H7 (cell line): Measurements from ENCODE around the gene OSBP2. TPM values are rescaled to one million over a fixed set of nuclear protein-coding genes. Genes with fewer than 3 reads are reported as not detected.
"Not testable (repeated sequence)": the region's sequence is repeated elsewhere in the genome, so short reads cannot be mapped to it uniquely, and the experiment has no call there.

Source experiments
- DNase-seq: peaks from one replicate; pipeline ENCODE4 v3.0.0; 2012
- H3K27me3 ChIP-seq: 2 replicates; pipeline ENCODE4 v1.6.0; 2011; ENCODE audit warnings: mild to moderate bottlenecking, low read length; ENCODE audit not compliant: control insufficient read depth, insufficient read depth
- H3K36me3 ChIP-seq: replicated peaks from 2 replicates; pipeline ENCODE4 v1.5.1; 2011; ENCODE audit warnings: low read length; ENCODE audit not compliant: control insufficient read depth, insufficient read depth
- H3K4me3 ChIP-seq: 2 replicates; pipeline ENCODE4 v1.5.1; 2011; ENCODE audit warnings: low read depth, mild to moderate bottlenecking, control low read depth, low read length, moderate library complexity; ENCODE audit not compliant: insufficient read depth
- total RNA-seq: library from RNA; depleted of rRNA; stranded (reverse); fragments of >200 nt; shearing (Covaris generic); gene quantifications from 2 replicates; pipeline ENCODE4 v1.2.3, GENCODE V29; 2014

The OSBP2 gene
- total RNA-seq, 1 experiment from 2014 or later: 4.7 TPM

DNA sequence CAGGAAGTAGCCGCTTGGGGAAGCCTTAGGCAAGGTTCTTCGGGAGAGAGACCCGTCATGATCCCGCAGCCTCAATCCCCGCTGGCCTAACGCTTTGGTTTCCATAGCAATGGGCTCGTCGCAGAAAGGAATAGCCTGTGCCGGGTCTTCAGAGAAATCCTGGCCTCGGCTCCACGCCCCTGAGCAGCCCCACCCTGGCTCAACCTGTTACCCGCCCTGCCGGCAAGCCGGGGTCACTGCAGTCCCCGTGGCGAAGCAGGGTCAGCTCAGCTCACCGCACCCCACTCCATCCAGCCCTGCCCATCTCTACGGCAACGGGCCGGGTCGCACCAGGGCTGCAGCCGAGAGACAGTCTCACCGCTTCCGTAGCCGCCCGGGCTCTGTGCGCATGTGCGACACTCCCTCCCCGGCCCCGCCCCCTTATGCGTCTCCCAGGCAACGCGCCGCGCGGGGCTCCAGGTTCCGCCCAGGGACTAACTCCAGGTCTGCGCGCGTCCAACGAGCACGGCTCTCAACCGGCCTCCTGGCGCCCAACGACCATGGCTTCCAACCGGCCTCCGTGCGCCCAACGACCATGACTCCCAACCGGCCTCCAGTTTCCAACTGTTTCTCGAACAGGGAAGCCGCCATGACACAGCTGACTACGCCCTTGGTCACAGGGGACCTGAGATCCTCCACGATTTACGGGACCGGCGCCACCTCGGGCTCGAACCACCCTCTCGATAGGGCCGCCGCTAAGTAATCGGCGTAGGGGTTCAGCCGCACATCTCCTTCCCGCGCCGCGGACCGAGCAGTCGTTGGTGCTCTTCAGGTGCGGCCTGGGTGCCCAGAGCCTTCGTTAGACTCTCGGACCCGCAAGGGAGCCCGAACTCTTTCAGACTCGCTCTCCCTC, 26.9 kb upstream of the OSBP2 start, which contains the start of gene DUSP18:
TSS of gene DUSP18 (minus strand) at position 382 of the 892 bp plus-strand sequence. CDS start 3,872 bp downstream, outside the sequence.
- H3K4me3 ChIP-seq: peak within 1 kb of the TSS; percentile 71
- H3K27me3 ChIP-seq: peaks cover 11% of the 10 kb centered on the region
- H3K36me3 ChIP-seq: no peaks in the 10 kb centered on the region
- peak; percentile 99 for DNase-seq

DNA sequence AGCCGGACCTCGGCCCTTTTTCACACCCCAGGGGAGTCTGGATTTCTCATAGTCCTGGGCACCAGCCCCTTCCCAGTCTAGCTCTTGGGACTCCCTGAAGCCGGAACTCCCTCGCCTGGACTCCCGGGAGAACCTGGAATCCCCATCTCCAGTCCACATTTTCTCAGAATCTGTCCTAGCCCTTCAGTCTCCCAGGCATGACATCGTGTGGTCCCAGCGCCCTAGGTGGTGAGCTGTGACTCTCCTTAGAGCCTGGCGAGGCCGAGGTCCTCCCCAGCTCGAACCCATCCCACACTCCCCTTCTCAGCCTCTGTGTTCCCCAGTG, 26.3 kb upstream of the OSBP2 start:
- no peak for DNase-seq
- H3K4me3 ChIP-seq: peak overlapping the region; percentile 71
- H3K36me3 ChIP-seq: no peaks in the 10 kb centered on the region
- H3K27me3 ChIP-seq: peaks cover 11% of the 10 kb centered on the region

- no peak overlapping the region for H3K4me3 ChIP-seq
- no peak for DNase-seq
- H3K27me3 ChIP-seq: peaks cover 13% of the 10 kb centered on the region
- no peaks in the 10 kb centered on the region for H3K36me3 ChIP-seq
These were observed 23.6 kb upstream of the OSBP2 start for GRCh38 chr22:30671071-30671470.

DNA sequence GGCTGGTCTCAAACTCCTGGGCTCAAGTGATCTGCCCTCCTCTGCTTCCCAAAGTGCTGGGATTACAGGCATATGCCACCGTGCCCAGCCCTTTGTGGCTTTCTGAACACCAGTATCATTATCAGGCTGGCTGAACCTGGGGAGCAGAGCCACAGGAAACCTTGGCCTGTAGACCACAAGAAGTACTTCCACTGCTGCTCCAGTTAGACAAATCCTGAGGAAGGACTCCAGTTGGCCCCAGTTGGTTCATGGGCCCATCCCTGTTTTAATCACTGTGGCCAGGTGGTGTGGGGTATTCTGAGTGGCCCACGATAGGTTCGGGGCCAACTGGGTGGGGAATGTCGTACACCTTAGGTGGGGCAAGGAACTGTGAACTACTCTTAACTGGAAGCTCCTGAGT, 21.5 kb upstream of the OSBP2 start:
- Histone ChIP-seq H3K4me3 (no peak overlapping the region), H3K27me3 (peaks cover 13% of the 10 kb centered on the region), H3K36me3 (no peaks in the 10 kb centered on the region)
- DNase-seq: no peak

- no peak for DNase-seq
- Histone ChIP-seq H3K36me3 (no peaks in the 10 kb centered on the region), H3K27me3 (peaks cover 2% of the 10 kb centered on the region), H3K4me3 (no peak overlapping the region)
These were observed 20.2 kb upstream of the OSBP2 start for GRCh38 chr22:30674482-30674881.

DNA sequence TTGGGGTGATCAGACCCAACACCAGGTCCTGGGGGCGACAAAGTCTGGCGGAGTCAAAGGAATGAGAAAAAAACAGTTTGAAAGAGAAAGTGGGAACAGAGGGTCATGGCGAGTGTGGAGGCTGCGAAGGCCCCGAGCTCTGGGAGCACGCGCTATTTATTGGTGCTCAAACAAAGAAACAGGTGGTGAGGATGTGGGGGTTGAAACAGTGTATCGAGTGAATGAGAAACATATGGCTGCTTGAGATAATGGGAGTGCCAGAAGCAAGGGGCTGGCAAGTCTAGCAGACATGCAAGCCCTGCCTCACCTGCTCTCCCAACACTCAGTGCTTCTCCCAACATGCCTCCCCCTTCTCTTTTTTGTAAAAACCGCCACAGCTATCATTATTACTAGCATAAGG, 19.2 kb upstream of the OSBP2 start:
- H3K27me3 ChIP-seq: peaks cover 2% of the 10 kb centered on the region
- no peak overlapping the region for H3K4me3 ChIP-seq
- no peaks in the 10 kb centered on the region for H3K36me3 ChIP-seq
- no peak for DNase-seq

DNA sequence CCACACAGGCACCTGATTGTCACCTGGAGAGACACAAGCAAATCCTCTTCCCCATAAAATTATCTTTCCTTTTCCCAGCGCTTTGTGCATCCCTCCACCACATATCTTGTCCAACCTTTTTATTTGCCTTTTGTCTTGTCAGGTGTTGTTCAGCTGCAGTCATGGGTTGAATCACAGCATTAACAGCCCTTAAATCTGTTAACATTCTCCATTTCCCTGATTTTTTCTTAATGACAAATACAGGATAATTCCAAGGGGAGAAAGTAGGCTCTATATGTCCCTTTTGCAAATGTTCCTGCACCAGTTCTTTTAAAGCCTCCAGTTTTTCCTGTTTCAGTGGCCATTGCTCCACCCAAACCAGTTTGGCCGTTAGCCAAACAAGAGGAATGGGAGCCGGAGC, 18.1 kb upstream of the OSBP2 start:
- H3K4me3 ChIP-seq, DNase-seq, H3K27me3 ChIP-seq: not testable (repeated sequence)

DNA sequence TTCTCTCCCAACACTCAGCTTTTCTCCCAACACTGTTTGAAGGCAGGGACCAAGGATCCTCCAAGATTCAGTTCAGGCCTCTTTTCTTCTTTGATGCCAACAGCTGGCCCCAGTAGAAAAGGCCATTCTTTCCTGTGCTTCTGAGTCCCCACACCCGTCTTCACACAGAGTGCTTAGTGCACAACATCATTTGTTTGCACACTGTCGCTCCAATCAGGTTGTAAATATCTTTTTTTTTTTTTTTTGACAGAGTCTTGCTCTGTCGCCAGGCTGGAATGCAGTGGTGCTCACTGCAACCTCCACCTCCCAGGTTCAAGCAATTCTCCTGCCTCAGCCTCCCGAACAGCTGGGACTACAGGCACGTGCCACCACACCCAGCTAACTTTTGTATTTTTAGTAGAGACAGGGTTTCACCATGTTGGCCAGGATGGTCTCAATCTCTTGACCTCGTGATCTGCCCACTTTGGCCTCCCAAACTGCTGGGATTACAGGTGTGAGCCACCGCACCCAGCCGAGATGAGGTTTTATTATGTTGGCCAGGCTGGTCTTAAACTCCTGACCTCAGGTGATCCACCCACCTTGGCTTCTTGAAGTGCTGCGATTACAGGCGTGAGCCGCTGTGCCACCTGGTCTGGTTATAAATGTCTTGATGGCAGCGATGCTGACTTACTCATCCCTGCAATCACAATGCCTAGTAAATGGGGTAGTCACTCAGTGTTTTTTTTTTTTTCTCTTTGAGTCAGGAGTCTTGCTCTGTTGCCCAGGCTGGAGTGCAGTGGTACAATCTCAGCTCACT, 14.6 kb upstream of the OSBP2 start:
- not testable (repeated sequence) for H3K27me3 ChIP-seq, DNase-seq, H3K4me3 ChIP-seq, H3K36me3 ChIP-seq

More for the DNA sequence above, 18.1 kb upstream of the OSBP2 start:
- not testable (repeated sequence) for H3K36me3 ChIP-seq

- no peak for DNase-seq
- no peak overlapping the region for H3K4me3 ChIP-seq
- no peaks in the 10 kb centered on the region for H3K36me3 ChIP-seq
- no peaks in the 10 kb centered on the region for H3K27me3 ChIP-seq
These were observed 13.5 kb upstream of the OSBP2 start for GRCh38 chr22:30680991-30681770.

DNA sequence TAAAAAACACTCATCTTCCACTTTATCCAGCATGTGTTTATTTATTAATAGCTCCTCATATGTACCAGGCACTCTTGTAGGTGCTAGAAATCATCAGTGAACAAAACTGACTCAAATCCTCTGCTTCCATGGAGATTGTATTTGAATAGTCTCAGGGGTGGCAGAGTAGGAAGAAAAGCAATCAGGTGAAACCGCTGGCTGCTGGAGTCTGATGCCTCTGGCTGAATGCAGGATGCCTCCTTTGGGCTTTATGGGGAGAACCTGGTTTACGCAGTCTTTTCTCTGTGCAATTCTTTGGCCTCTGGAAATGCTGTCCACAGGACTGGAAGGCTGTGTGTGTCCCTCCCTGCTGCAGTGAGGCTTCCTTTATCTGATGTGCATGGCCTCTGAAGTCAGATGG, 12.8 kb upstream of the OSBP2 start:
- Histone ChIP-seq H3K27me3 (no peaks in the 10 kb centered on the region), H3K36me3 (no peaks in the 10 kb centered on the region), H3K4me3 (no peak overlapping the region)
- DNase-seq: no peak

GRCh38 chr22:30685178-30685577, 9.5 kb upstream of the OSBP2 start:
- Histone ChIP-seq H3K4me3 (no peak overlapping the region), H3K36me3 (no peaks in the 10 kb centered on the region), H3K27me3 (no peaks in the 10 kb centered on the region)
- no peak for DNase-seq

DNA sequence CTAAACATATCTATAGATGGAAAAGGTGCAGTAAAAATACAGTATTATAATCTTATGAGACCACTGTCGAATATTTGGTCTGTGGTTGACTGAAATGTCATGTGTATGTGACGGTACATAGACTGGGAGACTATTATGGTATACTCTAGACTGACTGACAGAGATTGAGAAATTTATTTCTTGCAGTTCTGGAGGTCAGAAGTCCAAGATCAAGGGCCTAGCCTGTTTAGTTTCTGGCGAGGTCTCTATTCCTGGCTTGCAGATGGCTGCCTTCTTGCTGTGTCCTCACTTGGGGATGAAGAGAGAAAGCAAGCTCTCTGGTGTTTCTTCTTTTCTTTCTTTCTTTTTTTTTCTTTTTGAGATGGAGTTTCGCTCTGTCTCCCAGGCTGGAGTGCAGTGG, 7.3 kb upstream of the OSBP2 start:
- Histone ChIP-seq H3K27me3 (no peaks in the 10 kb centered on the region), H3K4me3 (no peak overlapping the region), H3K36me3 (no peaks in the 10 kb centered on the region)
- no peak for DNase-seq

GRCh38 chr22:30689622-30690021, 5.1 kb upstream of the OSBP2 start:
- Histone ChIP-seq H3K4me3 (no peak overlapping the region), H3K27me3 (no peaks in the 10 kb centered on the region; the same call in 1 of the 2 replicates), H3K36me3 (no peaks in the 10 kb centered on the region)
- no peak for DNase-seq

DNA sequence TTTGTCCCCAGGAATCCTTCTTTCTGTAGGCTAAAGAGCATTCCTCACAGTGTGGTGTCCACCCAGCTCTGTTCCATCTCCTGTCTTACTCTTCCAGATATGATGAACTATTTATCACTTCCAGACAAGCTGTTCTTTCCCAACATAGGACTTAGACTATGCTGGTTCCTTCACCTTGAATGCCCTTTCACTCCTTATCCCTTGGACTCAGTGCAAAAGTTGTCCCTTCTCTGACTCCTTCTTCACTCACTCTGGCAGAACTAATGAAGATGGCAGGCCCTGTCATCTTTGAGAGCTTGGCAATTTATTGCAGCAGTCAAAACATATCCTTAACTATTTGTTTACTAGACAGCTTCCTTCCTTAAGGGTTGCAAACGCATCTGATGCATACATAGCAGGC, 3.5 kb upstream of the OSBP2 start:
- Histone ChIP-seq H3K36me3 (no peaks in the 10 kb centered on the region), H3K27me3 (peaks cover 14% of the 10 kb centered on the region), H3K4me3 (no peak overlapping the region)
- DNase-seq: no peak
